ENCODE results near the gene CNTNAP2. TPM values are rescaled to one million over a fixed set of nuclear protein-coding genes. Genes with fewer than 3 reads are reported as not detected.
"Not testable (repeated sequence)": the region's sequence is repeated elsewhere in the genome, so short reads cannot be mapped to it uniquely, and the experiment has no call there.

CNTNAP2 gene
- total and polyA plus RNA-seq, 4 donors: 41.3 to 127 (median 67.8) TPM

DNA sequence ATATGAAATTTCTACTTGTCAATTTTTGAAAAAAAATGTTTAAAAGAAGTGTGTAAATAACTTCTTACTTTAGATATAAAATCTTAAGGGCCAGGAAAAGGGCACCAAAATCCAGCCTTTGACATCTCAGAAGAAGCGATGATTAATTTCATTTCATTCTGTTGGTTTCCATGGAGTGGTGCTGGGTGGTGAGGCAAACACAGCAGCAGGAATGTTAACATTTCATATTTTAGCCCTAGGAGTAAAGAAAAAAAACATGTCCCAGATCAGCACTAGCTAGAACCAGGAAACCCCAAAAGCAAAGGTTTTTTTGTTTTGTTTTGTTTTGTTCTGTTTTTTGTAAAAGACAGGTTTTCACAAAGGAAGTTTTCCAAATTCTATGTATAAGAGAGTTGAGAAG, 2175.2 kb downstream of the CNTNAP2 start:
- Histone ChIP-seq H3K9me3 (ENCODE audit: control insufficient read depth, insufficient read depth, low read length) (no peaks in the 10 kb centered on the region), H3K4me1 (ENCODE audit: control insufficient read depth, insufficient read depth, low read length) (no peaks in the 10 kb centered on the region), H3K27me3 (ENCODE audit: control insufficient read depth, insufficient read depth, low read length) (no peaks in the 10 kb centered on the region), H3K36me3 (ENCODE audit: control insufficient read depth, insufficient read depth, low read length) (no peaks in the 10 kb centered on the region), H3K4me3 (ENCODE audit: low read depth, low read length) (no peak overlapping the region), H3K27ac (ENCODE audit: low read depth, low read length) (no peak overlapping the region)
- no CpG with 5 or more reads among the region's 1 CpG for WGBS (ENCODE audit: insufficient coverage)
- no peak for DNase-seq (ENCODE audit: low read depth in 4 of 6, low spot score in 6 of 6)

DNA sequence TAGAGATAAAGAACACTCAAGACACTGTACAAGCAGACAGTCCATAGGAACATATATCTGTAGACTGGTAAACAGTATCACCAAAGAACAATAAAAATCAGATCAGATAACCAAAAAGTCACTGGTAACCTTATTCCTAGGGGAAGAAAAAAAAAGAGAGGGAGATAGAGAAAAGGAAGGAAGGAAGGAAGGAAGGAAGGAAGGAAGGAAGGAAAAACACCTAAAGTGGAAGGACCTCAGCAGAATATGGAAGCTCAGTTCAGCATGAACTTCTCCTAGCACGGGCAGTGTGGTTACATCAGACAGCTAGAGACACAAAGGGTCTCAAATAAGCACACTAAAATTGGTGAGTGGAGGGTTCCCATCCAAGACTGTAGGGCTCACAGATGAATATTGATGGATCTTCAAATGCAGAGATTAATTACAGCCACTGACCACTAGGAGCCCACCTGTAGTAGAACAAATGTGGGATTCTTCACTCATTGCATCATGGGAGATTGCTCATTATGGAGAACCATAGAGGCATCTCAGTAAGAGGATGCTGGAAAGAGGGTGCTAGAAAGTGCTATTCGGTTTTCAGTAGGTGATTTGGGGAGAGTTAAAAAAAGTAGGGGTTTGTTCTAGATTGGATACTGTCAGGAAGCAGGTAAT, 2180.5 kb downstream of the CNTNAP2 start:
- Histone ChIP-seq H3K4me1 (ENCODE audit: control insufficient read depth, insufficient read depth, low read length) (no peaks in the 10 kb centered on the region), H3K9me3 (ENCODE audit: control insufficient read depth, insufficient read depth, low read length) (no peaks in the 10 kb centered on the region), H3K27ac (ENCODE audit: low read depth, low read length) (no peak overlapping the region), H3K4me3 (ENCODE audit: low read depth, low read length) (no peak overlapping the region), H3K27me3 (ENCODE audit: control insufficient read depth, insufficient read depth, low read length) (no peaks in the 10 kb centered on the region), H3K36me3 (ENCODE audit: control insufficient read depth, insufficient read depth, low read length) (no peaks in the 10 kb centered on the region)
- no peak for DNase-seq (ENCODE audit: low read depth in 4 of 6, low spot score in 6 of 6)
- 100% methylated on average over 2 of the region's 2 CpGs for WGBS (ENCODE audit: insufficient coverage)

DNA sequence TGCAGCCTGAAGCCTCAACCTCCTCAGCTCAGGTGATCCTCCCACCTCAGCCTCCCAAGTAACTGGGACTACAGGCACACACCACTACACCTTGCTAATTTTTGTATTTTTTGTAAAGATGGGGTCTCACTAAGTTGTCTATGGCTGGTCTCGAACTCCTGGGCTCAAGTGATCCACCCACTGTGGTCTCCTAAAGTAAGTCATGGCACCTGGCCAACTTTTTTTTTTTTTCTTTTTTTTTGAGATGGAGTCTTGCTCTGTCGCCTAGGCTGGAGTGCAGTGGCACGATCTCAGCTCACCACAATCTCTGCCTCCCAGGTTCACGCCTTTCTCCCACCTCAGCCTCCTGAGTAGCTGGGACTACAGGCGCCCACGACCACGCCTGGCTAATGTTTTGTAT, 2182.2 kb downstream of the CNTNAP2 start:
- 100% methylated on average over 1 of the region's 7 CpGs for WGBS (ENCODE audit: insufficient coverage)
- not testable (repeated sequence) for H3K27me3 ChIP-seq (ENCODE audit: control insufficient read depth, insufficient read depth, low read length); DNase-seq (ENCODE audit: low read depth in 4 of 6, low spot score in 6 of 6); H3K27ac ChIP-seq (ENCODE audit: low read depth, low read length); H3K4me3 ChIP-seq (ENCODE audit: low read depth, low read length); H3K9me3 ChIP-seq (ENCODE audit: control insufficient read depth, insufficient read depth, low read length); H3K36me3 ChIP-seq (ENCODE audit: control insufficient read depth, insufficient read depth, low read length); H3K4me1 ChIP-seq (ENCODE audit: control insufficient read depth, insufficient read depth, low read length)

DNA sequence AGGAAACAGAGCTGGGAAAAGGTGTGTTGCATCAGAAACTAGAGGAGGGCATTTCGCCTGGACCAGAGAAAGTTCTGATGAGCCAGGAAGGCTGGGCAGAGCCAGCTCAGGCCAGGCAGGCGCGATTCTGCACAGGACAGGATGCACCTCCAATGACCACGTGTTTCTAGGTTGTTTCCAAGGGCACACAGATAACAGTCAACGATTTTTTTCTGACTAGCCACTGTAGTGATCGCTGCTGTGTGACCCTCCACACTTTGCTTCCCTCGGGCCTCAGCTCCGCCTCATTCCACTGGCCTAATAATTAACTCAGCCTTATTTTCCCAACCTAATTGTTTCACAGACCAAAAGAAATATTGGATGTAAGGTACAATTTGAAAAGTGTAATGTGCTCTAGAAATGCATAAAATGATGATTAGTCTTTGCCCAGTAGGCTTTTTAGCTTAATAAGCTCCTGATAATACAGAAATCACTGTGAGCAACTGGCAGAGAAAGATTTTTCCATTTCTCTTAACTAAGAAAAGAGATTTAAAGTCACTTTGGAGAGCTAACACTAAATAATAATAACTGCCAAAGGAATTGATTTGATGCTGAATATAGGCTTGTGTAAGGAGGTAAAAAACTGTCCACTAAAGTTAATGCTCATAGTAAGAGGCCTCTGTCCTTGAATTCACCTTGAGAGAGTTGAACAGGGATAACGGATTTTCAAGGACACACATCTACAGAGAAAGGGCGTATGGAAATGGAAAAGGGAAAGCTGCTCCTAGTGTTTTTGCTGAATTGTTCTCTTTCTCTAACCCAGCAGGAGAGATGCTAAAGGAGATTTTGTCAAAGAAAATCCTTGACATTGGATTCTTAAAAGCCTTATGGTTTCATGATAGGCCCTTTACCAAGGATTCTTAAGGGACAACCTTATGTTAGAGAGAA, 2183.0 kb downstream of the CNTNAP2 start:
- no peaks in the 10 kb centered on the region for H3K4me1 ChIP-seq (ENCODE audit: control insufficient read depth, insufficient read depth, low read length)
- H3K4me3 ChIP-seq (ENCODE audit: low read depth, low read length): no peak overlapping the region
- H3K36me3 ChIP-seq (ENCODE audit: control insufficient read depth, insufficient read depth, low read length): no peaks in the 10 kb centered on the region
- H3K9me3 ChIP-seq (ENCODE audit: control insufficient read depth, insufficient read depth, low read length): no peaks in the 10 kb centered on the region
- 66% methylated on average over 6 of the region's 10 CpGs for WGBS (ENCODE audit: insufficient coverage)
- peak in 1 of 6 donors; percentile 51 for DNase-seq (ENCODE audit: low read depth in 4 of 6, low spot score in 6 of 6)
- no peak overlapping the region for H3K27ac ChIP-seq (ENCODE audit: low read depth, low read length)
- H3K27me3 ChIP-seq (ENCODE audit: control insufficient read depth, insufficient read depth, low read length): no peaks in the 10 kb centered on the region

DNA sequence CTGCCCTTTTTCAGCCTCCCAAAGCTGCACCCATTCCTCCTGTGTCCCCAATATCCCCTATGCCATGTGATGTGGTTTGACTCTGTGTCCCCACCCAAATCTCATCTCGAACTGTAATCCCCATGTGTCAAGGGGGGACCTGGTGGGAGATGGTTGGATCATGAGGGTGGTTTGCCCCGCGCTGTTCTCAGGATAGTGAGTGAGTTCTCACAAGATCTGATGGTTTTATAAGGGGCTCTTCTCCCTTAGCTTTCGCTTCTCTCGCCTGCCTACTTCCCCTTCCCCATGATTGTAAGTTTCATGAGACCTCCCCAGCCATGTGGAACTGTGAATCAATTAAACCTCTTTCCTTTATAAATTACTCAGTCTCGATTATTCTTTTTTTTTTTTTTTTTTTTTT, 2185.8 kb downstream of the CNTNAP2 start:
- WGBS (ENCODE audit: insufficient coverage): no CpG with 5 or more reads among the region's 6 CpGs
- H3K27ac ChIP-seq (ENCODE audit: low read depth, low read length); DNase-seq (ENCODE audit: low read depth in 4 of 6, low spot score in 6 of 6): not testable (repeated sequence)

DNA sequence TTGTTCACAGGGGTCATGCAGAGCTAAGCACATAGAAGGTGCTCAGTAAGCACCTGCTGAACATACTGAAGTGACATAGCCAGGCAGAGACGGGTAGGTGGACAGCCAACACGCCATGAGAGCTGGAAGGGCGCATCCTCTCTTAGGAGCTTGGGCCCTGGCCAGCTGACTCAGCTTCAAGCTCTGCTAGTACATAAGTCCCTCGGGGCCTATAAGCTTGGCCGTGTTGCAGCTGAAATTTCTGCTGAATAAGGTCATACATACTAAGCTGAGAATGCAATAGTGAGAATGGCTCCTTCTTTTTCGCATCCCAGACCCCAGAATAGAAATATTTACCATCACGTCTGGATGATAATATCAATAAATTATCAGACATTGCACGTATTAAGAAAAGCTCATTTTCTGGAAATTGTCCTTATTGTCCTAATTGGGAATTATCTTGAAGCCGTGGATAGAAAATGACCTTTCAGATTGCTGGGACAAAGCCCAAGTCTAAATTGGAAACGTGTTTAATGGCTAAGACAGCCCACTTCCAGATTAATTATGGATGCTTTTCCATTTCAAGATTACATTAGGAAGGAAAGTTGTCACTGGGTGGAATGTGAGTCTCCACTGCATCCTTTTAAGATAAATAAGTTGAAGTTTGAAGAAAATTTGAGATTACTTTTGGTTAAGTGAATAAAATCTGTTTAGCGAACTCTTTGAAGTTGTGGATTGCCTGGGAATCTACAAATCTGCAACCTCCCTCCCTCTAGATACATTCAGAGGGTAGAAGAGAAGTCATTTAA, 2186.9 kb downstream of the CNTNAP2 start:
- DNase-seq (ENCODE audit: low read depth in 4 of 6, low spot score in 6 of 6): peak in 2 of 6 donors; percentile 24 to 69
- Histone ChIP-seq H3K36me3 (ENCODE audit: control insufficient read depth, insufficient read depth, low read length) (no peaks in the 10 kb centered on the region), H3K4me1 (ENCODE audit: control insufficient read depth, insufficient read depth, low read length) (no peaks in the 10 kb centered on the region), H3K9me3 (ENCODE audit: control insufficient read depth, insufficient read depth, low read length) (no peaks in the 10 kb centered on the region), H3K4me3 (ENCODE audit: low read depth, low read length) (no peak overlapping the region), H3K27ac (ENCODE audit: low read depth, low read length) (no peak overlapping the region), H3K27me3 (ENCODE audit: control insufficient read depth, insufficient read depth, low read length) (no peaks in the 10 kb centered on the region)
- 54% methylated on average over 5 of the region's 11 CpGs for WGBS (ENCODE audit: insufficient coverage)

More for the DNA sequence above, 2185.8 kb downstream of the CNTNAP2 start:
- not testable (repeated sequence) for H3K9me3 ChIP-seq (ENCODE audit: control insufficient read depth, insufficient read depth, low read length); H3K4me1 ChIP-seq (ENCODE audit: control insufficient read depth, insufficient read depth, low read length); H3K27me3 ChIP-seq (ENCODE audit: control insufficient read depth, insufficient read depth, low read length); H3K4me3 ChIP-seq (ENCODE audit: low read depth, low read length); H3K36me3 ChIP-seq (ENCODE audit: control insufficient read depth, insufficient read depth, low read length)

DNA sequence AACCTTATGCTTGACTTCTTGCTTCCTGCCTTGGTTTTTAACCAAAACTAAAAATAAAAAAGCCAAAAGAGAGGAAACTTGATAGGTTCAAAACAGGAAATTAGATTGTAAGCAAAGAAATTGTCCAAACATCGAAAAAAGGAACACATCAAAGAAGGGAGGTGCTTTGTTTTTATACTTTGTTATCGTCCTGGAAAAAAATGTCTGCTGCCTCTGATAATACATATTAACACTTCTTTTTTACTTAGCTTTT, 2187.4 kb downstream of the CNTNAP2 start:
- no CpG with 5 or more reads among the region's 2 CpGs for WGBS (ENCODE audit: insufficient coverage)
- H3K9me3 ChIP-seq (ENCODE audit: control insufficient read depth, insufficient read depth, low read length): no peaks in the 10 kb centered on the region
- H3K36me3 ChIP-seq (ENCODE audit: control insufficient read depth, insufficient read depth, low read length): no peaks in the 10 kb centered on the region
- H3K4me1 ChIP-seq (ENCODE audit: control insufficient read depth, insufficient read depth, low read length): no peaks in the 10 kb centered on the region
- no peaks in the 10 kb centered on the region for H3K27me3 ChIP-seq (ENCODE audit: control insufficient read depth, insufficient read depth, low read length)
- no peak for DNase-seq (ENCODE audit: low read depth in 4 of 6, low spot score in 6 of 6)
- no peak overlapping the region for H3K27ac ChIP-seq (ENCODE audit: low read depth, low read length)
- H3K4me3 ChIP-seq (ENCODE audit: low read depth, low read length): no peak overlapping the region

DNA sequence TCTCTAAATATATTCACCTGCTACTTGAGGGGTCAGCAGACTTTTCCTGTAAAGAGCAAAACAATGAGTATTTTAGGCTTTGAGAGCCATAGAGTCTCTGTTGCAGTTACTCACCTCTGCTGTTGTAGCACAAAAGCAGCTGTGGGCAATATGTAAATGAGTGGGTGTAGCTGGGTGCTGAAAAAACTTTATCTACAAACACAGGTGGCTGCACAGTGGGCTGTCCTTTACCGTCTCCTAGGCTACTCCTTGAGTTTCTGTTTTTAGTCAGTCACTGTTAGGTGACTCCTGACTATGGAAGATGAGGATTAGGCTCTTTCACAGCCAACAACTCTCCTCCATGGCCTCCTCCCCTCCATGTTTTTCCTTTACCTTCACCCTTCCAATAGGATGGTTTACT, 2187.9 kb downstream of the CNTNAP2 start:
- H3K27ac ChIP-seq (ENCODE audit: low read depth, low read length): no peak overlapping the region
- H3K9me3 ChIP-seq (ENCODE audit: control insufficient read depth, insufficient read depth, low read length): no peaks in the 10 kb centered on the region
- H3K4me1 ChIP-seq (ENCODE audit: control insufficient read depth, insufficient read depth, low read length): no peaks in the 10 kb centered on the region
- H3K4me3 ChIP-seq (ENCODE audit: low read depth, low read length): no peak overlapping the region
- no peak for DNase-seq (ENCODE audit: low read depth in 4 of 6, low spot score in 6 of 6)
- H3K27me3 ChIP-seq (ENCODE audit: control insufficient read depth, insufficient read depth, low read length): no peaks in the 10 kb centered on the region
- no peaks in the 10 kb centered on the region for H3K36me3 ChIP-seq (ENCODE audit: control insufficient read depth, insufficient read depth, low read length)
- no CpG with 5 or more reads among the region's 1 CpG for WGBS (ENCODE audit: insufficient coverage)

DNA sequence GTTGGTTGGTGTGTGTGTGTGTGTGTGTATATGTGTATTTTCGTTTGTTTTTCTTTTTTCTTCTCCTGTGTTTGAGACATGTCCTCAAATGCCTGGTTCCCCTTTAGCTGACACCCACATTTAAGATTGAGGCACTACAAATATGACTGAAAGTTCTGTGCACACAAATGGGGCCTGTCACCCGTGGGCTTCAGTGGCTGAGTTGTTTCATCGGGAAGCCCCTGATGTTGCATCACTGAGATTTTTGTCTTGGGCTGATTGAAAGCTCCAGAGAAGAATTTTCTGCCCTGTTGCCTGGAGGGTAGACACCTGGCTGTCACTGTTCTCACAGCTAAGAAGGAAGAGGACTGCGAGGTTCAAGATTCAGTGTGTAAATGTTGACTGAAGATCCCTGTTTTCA, 2190.2 kb downstream of the CNTNAP2 start:
- Histone ChIP-seq H3K9me3 (ENCODE audit: control insufficient read depth, insufficient read depth, low read length) (no peaks in the 10 kb centered on the region), H3K4me3 (ENCODE audit: low read depth, low read length) (no peak overlapping the region), H3K36me3 (ENCODE audit: control insufficient read depth, insufficient read depth, low read length) (no peaks in the 10 kb centered on the region), H3K4me1 (ENCODE audit: control insufficient read depth, insufficient read depth, low read length) (no peaks in the 10 kb centered on the region), H3K27ac (ENCODE audit: low read depth, low read length) (no peak overlapping the region), H3K27me3 (ENCODE audit: control insufficient read depth, insufficient read depth, low read length) (no peaks in the 10 kb centered on the region)
- no peak for DNase-seq (ENCODE audit: low read depth in 4 of 6, low spot score in 6 of 6)
- whole genome bisulfite sequencing (ENCODE audit: insufficient coverage): 92% methylated on average over 3 of the region's 4 CpGs
